HPDE6-E6E7 (cell line): ENCODE data around the gene NBL1.
"Not testable (repeated sequence)": the region's sequence is repeated elsewhere in the genome, so short reads cannot be mapped to it uniquely, and the experiment has no call there.

ENCODE experiments used
- DNase-seq: peaks from one replicate; pipeline ENCODE4 v3.0.0; 2011; ENCODE audit warnings: missing footprints; ENCODE audit errors: extremely low spot score

NBL1 gene

GRCh38 chr1:19621274-19621950 lies 22.7 kb upstream of the NBL1 start:
- DNase-seq, result no peak

GRCh38 chr1:19622204-19622603 lies 21.9 kb upstream of the NBL1 start:
- DNase-seq, result no peak

- no peak for DNase-seq
Observed at GRCh38 chr1:19623523-19623922, 20.6 kb upstream of the NBL1 start.

GRCh38 chr1:19625291-19625937 lies 18.7 kb upstream of the NBL1 start:
- no peak for DNase-seq

GRCh38 chr1:19628879-19629278 lies 15.2 kb upstream of the NBL1 start:
- no peak for DNase-seq

GRCh38 chr1:19629357-19629756 lies 14.8 kb upstream of the NBL1 start:
- no peak for DNase-seq

- DNase-seq, result not testable (repeated sequence)
Observed at GRCh38 chr1:19630192-19630591, 13.9 kb upstream of the NBL1 start.

GRCh38 chr1:19630720-19631395 lies 13.3 kb upstream of the NBL1 start:
- DNase-seq, result no peak

GRCh38 chr1:19632211-19632610 lies 11.9 kb upstream of the NBL1 start:
- no peak for DNase-seq

- no peak for DNase-seq
Observed at GRCh38 chr1:19633106-19633505, 11.0 kb upstream of the NBL1 start.

GRCh38 chr1:19635064-19635463 lies 9.0 kb upstream of the NBL1 start:
- DNase-seq, result not testable (repeated sequence)

- no peak for DNase-seq
Observed at GRCh38 chr1:19635646-19636045, 8.5 kb upstream of the NBL1 start.

- DNase-seq, result no peak
Observed at GRCh38 chr1:19636065-19636464, 8.0 kb upstream of the NBL1 start.

GRCh38 chr1:19636749-19637148 lies 7.4 kb upstream of the NBL1 start:
- not testable (repeated sequence) for DNase-seq

GRCh38 chr1:19637606-19638005 lies 6.5 kb upstream of the NBL1 start:
- no peak for DNase-seq

GRCh38 chr1:19639228-19639627 lies 4.9 kb upstream of the NBL1 start:
- DNase-seq, result not testable (repeated sequence)

- DNase-seq, result peak; percentile 67
Observed at GRCh38 chr1:19639999-19640362, 4.1 kb upstream of the NBL1 start.

GRCh38 chr1:19640363-19641316 lies 3.5 kb upstream of the NBL1 start:
- peak; percentile 76 for DNase-seq

GRCh38 chr1:19643121-19643520 lies 990 bp upstream of the NBL1 start:
- DNase-seq, result peak; percentile 93

- DNase-seq, result no peak
Observed at GRCh38 chr1:19644395-19644680, 227 bp downstream of the NBL1 start.

- no peak for DNase-seq
Observed at GRCh38 chr1:19644681-19645410, 735 bp downstream of the NBL1 start.
